Hepatocyte (in vitro differentiated cells): Measurements from ENCODE around the gene TCP11. TPM values are rescaled to one million over a fixed set of nuclear protein-coding genes. Genes with fewer than 3 reads are reported as not detected.

Source experiments
- DNase-seq: peaks from one replicate; pipeline ENCODE4 v3.0.0-alpha.2; 2016; ENCODE audit warnings: low spot score
- H2AFZ ChIP-seq: fragments of 200-600 bp; sonication (generic); 2 replicates; pipeline ENCODE4 v1.6.0; 2016; ENCODE audit warnings: antibody characterized with exemption, mild to moderate bottlenecking
- H3K27ac ChIP-seq: fragments of 200-600 bp; sonication (generic); 2 replicates; pipeline ENCODE4 v1.5.1; 2016; ENCODE audit warnings: mild to moderate bottlenecking
- H3K27me3 ChIP-seq: fragments of 200-600 bp; sonication (generic); 2 replicates; pipeline ENCODE4 v1.6.1; 2016
- H3K36me3 ChIP-seq: fragments of 200-600 bp; sonication (generic); replicated peaks from 2 replicates; pipeline ENCODE4 v1.5.1; 2016; ENCODE audit warnings: low read depth; ENCODE audit not compliant: insufficient read depth
- H3K4me1 ChIP-seq: fragments of 200-600 bp; sonication (generic); 2 replicates; pipeline ENCODE4 v1.5.1; 2016; ENCODE audit warnings: mild to moderate bottlenecking, moderate library complexity; ENCODE audit not compliant: insufficient read depth
- H3K4me2 ChIP-seq: fragments of 200-600 bp; sonication (generic); 2 replicates; pipeline ENCODE4 v1.6.0; 2016
- H3K4me3 ChIP-seq: fragments of 200-600 bp; sonication (generic); 2 replicates; pipeline ENCODE4 v1.5.1; 2016; ENCODE audit warnings: mild to moderate bottlenecking
- H3K79me2 ChIP-seq: fragments of 200-600 bp; sonication (generic); 2 replicates; pipeline ENCODE4 v1.6.0; 2017; ENCODE audit warnings: mild to moderate bottlenecking
- H3K9me2 ChIP-seq: fragments of 200-600 bp; sonication (generic); replicated peaks from 2 replicates; pipeline ENCODE4 v1.6.0; 2017; ENCODE audit warnings: mild to moderate bottlenecking; ENCODE audit not compliant: insufficient read depth
- H3K9me3 ChIP-seq: fragments of 200-600 bp; sonication (generic); 2 replicates; pipeline ENCODE4 v1.5.1; 2016; ENCODE audit warnings: low read depth, mild to moderate bottlenecking
- H4K20me1 ChIP-seq: fragments of 200-600 bp; sonication (generic); 2 replicates; pipeline ENCODE4 v1.6.0; 2016; ENCODE audit warnings: mild to moderate bottlenecking; ENCODE audit not compliant: insufficient read depth, poor library complexity, severe bottlenecking
- CTCF ChIP-seq: fragments of 200-600 bp; sonication (generic); IDR thresholded peaks from 2 replicates; pipeline ENCODE4 v1.5.1; 2016; ENCODE audit warnings: antibody characterized with exemption, mild to moderate bottlenecking; ENCODE audit not compliant: poor library complexity
- EZH2 ChIP-seq: fragments of 200-600 bp; sonication (generic); IDR thresholded peaks from 2 replicates; pipeline ENCODE4 v1.6.1; 2016; ENCODE audit warnings: antibody characterized with exemption, mild to moderate bottlenecking, borderline replicate concordance
- EZH2phosphoT487 ChIP-seq: fragments of 200-600 bp; sonication (generic); IDR thresholded peaks from one replicate; pipeline ENCODE4 v1.6.1; 2018; ENCODE audit warnings: antibody characterized with exemption, mild to moderate bottlenecking, low read depth, moderate library complexity; ENCODE audit not compliant: unreplicated experiment, severe bottlenecking
- WGBS: methylation state at CpG from one replicate; pipeline ENCODE4 v1.1.6; 2016; ENCODE audit warnings: low lambda C conversion rate; ENCODE audit errors: missing lambda C conversion rate; 5-methylcytosine and 5-hydroxymethylcytosine counted together
- polyA plus RNA-seq: library from polyadenylated mRNA; unstranded; fragments of >200 nt; fragmentation: Nextera tagmentation; extraction: Ambion mirVana; gene quantifications from 2 replicates; pipeline ENCODE4 v1.2.1, GENCODE V29; 2016
- total RNA-seq: library from RNA; depleted of rRNA; stranded (reverse); fragments of >200 nt; gene quantifications from 2 replicates; pipeline ENCODE4 v1.2.3, GENCODE V29; 2014

The TCP11 gene
- total and polyA plus RNA-seq, 2 experiments from 2014 or later: not detected

GRCh38 chr6:35084511-35085203 lies 56.5 kb downstream of the TCP11 start:
- Histone ChIP-seq H3K4me3 (no peak overlapping the region), H3K4me2 (no peak overlapping the region), H2AFZ (no peak overlapping the region), H3K36me3 (no peaks in the 10 kb centered on the region), H3K79me2 (no peaks in the 10 kb centered on the region), H3K4me1 (peaks cover 11% of the 10 kb centered on the region), H3K9me2 (no peaks in the 10 kb centered on the region), H3K9me3 (no peaks in the 10 kb centered on the region), H3K27me3 (no peaks in the 10 kb centered on the region), H3K27ac (no peak overlapping the region), H4K20me1 (no peaks in the 10 kb centered on the region)
- DNase-seq: no peak
- 95% methylated on average over 12 of the region's 12 CpGs for whole genome bisulfite sequencing
- TF ChIP-seq CTCF (no peak), EZH2phosphoT487 (no peak), EZH2 (no peak)

GRCh38 chr6:35084041-35084491 lies 57.1 kb downstream of the TCP11 start:
- H4K20me1 ChIP-seq: no peaks in the 10 kb centered on the region
- no peaks in the 10 kb centered on the region for H3K9me2 ChIP-seq
- H3K79me2 ChIP-seq: no peaks in the 10 kb centered on the region
- no peak overlapping the region for H3K4me2 ChIP-seq
- no peak overlapping the region for H3K27ac ChIP-seq
- no peaks in the 10 kb centered on the region for H3K36me3 ChIP-seq
- WGBS: 98% methylated on average over 14 of the region's 14 CpGs
- no peak overlapping the region for H2AFZ ChIP-seq
- no peak overlapping the region for H3K4me3 ChIP-seq
- TF ChIP-seq EZH2phosphoT487: no peak
- no peak for TF ChIP-seq EZH2
- TF ChIP-seq CTCF: no peak
- no peak for DNase-seq
- peaks cover 5% of the 10 kb centered on the region for H3K4me1 ChIP-seq
- H3K27me3 ChIP-seq: no peaks in the 10 kb centered on the region
- H3K9me3 ChIP-seq: no peaks in the 10 kb centered on the region

- TF ChIP-seq CTCF (no peak), EZH2phosphoT487 (no peak), EZH2 (no peak)
- H3K79me2 ChIP-seq: no peaks in the 10 kb centered on the region
- no peaks in the 10 kb centered on the region for H3K27me3 ChIP-seq
- no peaks in the 10 kb centered on the region for H3K36me3 ChIP-seq
- no peak overlapping the region for H3K27ac ChIP-seq
- no peak overlapping the region for H3K4me2 ChIP-seq
- no peaks in the 10 kb centered on the region for H3K4me1 ChIP-seq
- no peaks in the 10 kb centered on the region for H3K9me2 ChIP-seq
- no peak overlapping the region for H2AFZ ChIP-seq
- DNase-seq: no peak
- H3K4me3 ChIP-seq: no peak overlapping the region
- no peaks in the 10 kb centered on the region for H3K9me3 ChIP-seq
- no peaks in the 10 kb centered on the region for H4K20me1 ChIP-seq
- 93% methylated on average over 9 of the region's 9 CpGs for WGBS
Measured at GRCh38 chr6:35083507-35083906, 57.6 kb downstream of the TCP11 start.
